ENCODE data around the gene HNRNPK.

GRCh38 chr9:83956436-83957247 is 23.4 kb downstream of the HNRNPK start:
- TF ChIP-seq GATA2 (IDR thresholded peaks at IDR 0.05; ENCODE audit: low read depth, low read length) (no peak), GATA3 (IDR thresholded peaks at IDR 0.05; ENCODE audit: low read depth, low read length) (no peak)

Data from SH-SY5Y (cell line).